GM13977 (cell line): ENCODE measurements around the gene CEP41.
"Not testable (repeated sequence)": the region's sequence is repeated elsewhere in the genome, so short reads cannot be mapped to it uniquely, and the experiment has no call there.

Source experiments
- DNase-seq: peaks from one replicate; pipeline ENCODE4 v3.0.0; 2012; ENCODE audit warnings: low spot score
- CTCF ChIP-seq: IDR thresholded peaks from 2 replicates; pipeline ENCODE4 v1.5.1; 2012; ENCODE audit warnings: mild to moderate bottlenecking, control low read depth; ENCODE audit not compliant: insufficient read depth; ENCODE audit errors: extremely low read depth, missing control alignments
- in situ Hi-C: fragments of 300-500 bp; cut with MboI; formaldehyde crosslinking; loops from one replicate; pipeline ENCODE4 v1.12.0; 2022; ENCODE audit warnings: low sequenced_read_pairs, low pct_unique_long_range_greater_than_20kb, mixed read lengths, inconsistent platforms; ENCODE audit not compliant: unreplicated experiment

CEP41 gene

GRCh38 chr7:130463553-130464434 lies 23.0 kb upstream of the CEP41 start:
- no peak for DNase-seq
- TF ChIP-seq CTCF, result no peak
- in situ Hi-C loops, result no loop called here

GRCh38 chr7:130461272-130461671 lies 20.5 kb upstream of the CEP41 start:
- TF ChIP-seq CTCF, result no peak
- in situ Hi-C loops, result no loop called here
- no peak for DNase-seq

GRCh38 chr7:130458257-130458656 lies 17.4 kb upstream of the CEP41 start:
- in situ Hi-C loops, result no loop called here
- TF ChIP-seq CTCF, result no peak
- peak; percentile 31 for DNase-seq

GRCh38 chr7:130454959-130455358 lies 14.1 kb upstream of the CEP41 start:
- no peak for TF ChIP-seq CTCF
- no peak for DNase-seq
- in situ Hi-C loops, result no loop called here

- no peak for TF ChIP-seq CTCF
- in situ Hi-C loops, result no loop called here
- DNase-seq, result no peak
Measured at GRCh38 chr7:130452951-130453350, 12.1 kb upstream of the CEP41 start.

GRCh38 chr7:130451344-130451743 lies 10.5 kb upstream of the CEP41 start:
- DNase-seq, in situ Hi-C loops: not testable (repeated sequence)

GRCh38 chr7:130446259-130446658 lies 5.4 kb upstream of the CEP41 start:
- TF ChIP-seq CTCF, result no peak
- no peak for DNase-seq
- in situ Hi-C loops, result no loop called here
